Tibial artery (tissue), 4 donors: Measurements from ENCODE around the gene TACC3.
A peak's percentile ranks its signal among the peaks of the same experiment; 100 is the strongest.

Experiments
- DNase-seq, 2 donors: peaks; one replicate each; pipeline ENCODE4 v3.0.0-alpha.2; 2019
- H3K27ac ChIP-seq, 2 donors: fragments of 200-600 bp; sonication (generic) in 1 of 2; 1 replicate in 1 of 2; 2 replicates in 1 of 2; pipeline ENCODE4 v1.5.1; 2018 to 2019; ENCODE audit warnings: mild to moderate bottlenecking in 1 of 2
- H3K27me3 ChIP-seq, 2 donors: fragments of 200-600 bp; sonication (generic) in 1 of 2; one replicate each; pipeline versions ENCODE4 v1.5.1 to v1.6.0; 2016 to 2019
- H3K36me3 ChIP-seq, 3 donors: fragments of 200-600 bp; sonication (generic) in 2 of 3; one replicate each; pipeline ENCODE4 v1.5.1; 2016 to 2019; ENCODE audit warnings: mild to moderate bottlenecking in 2 of 3
- H3K4me1 ChIP-seq, 4 donors: fragments of 200-600 bp; sonication (generic) in 2 of 4; 1 replicate in 3 of 4; 2 replicates in 1 of 4; pipeline ENCODE4 v1.5.1; 2016 to 2019
- H3K4me3 ChIP-seq, 2 donors: fragments of 200-600 bp; sonication (generic) in 1 of 2; 1 replicate in 1 of 2; 2 replicates in 1 of 2; pipeline ENCODE4 v1.5.1; 2018 to 2019; ENCODE audit warnings: mild to moderate bottlenecking in 2 of 2
- H3K9me3 ChIP-seq, 3 donors: fragments of 200-600 bp; sonication (generic) in 1 of 3; one replicate each; pipeline ENCODE4 v1.5.1; 2016 to 2019
- CTCF ChIP-seq, 2 experiments: fragments of 200-600 bp in 1 of 2; fragments of 450-650 bp in 1 of 2; IDR thresholded peaks; one replicate each; pipeline ENCODE4 v1.5.1; 2017 to 2019; ENCODE audit warnings: antibody characterized with exemption in 2 of 2, mild to moderate bottlenecking in 1 of 2, moderate library complexity in 1 of 2
- intact Hi-C: fragments of 100-400 bp; cut with DNase I; formaldehyde crosslinking; loops from one replicate; pipeline ENCODE4 v1.15.0; 2023; ENCODE audit warnings: low total_unique reads

TACC3 gene

GRCh38 chr4:1721003-1721665 lies at the start of gene TACC3, which contains the start of gene TMEM129:
TACC3 (plus strand) TSS chr4:1721521; CDS start chr4:1723422, 1,901 bp downstream.
TMEM129 (minus strand) TSS chr4:1721323; CDS start chr4:1720837, 486 bp downstream.
- peak within 1 kb of the TSS; percentile 66 to 74 for H3K4me3 ChIP-seq
- no peaks in the 10 kb centered on the region for H3K9me3 ChIP-seq
- H3K4me1 ChIP-seq, result peaks cover 0 to 45% (median 27%) of the 10 kb centered on the region in 4 donors
- no peak for TF ChIP-seq CTCF (IDR thresholded peaks at IDR 0.05)
- peaks cover 0 to 23% (median 18%) of the 10 kb centered on the region in 3 donors for H3K36me3 ChIP-seq
- H3K27ac ChIP-seq, result peak within 1 kb of the TSS; percentile 85 to 89
- intact Hi-C loops, result no loop called here
- H3K27me3 ChIP-seq, result no peaks in the 10 kb centered on the region
- DNase-seq, result peak; percentile 89 to 96

DNA sequence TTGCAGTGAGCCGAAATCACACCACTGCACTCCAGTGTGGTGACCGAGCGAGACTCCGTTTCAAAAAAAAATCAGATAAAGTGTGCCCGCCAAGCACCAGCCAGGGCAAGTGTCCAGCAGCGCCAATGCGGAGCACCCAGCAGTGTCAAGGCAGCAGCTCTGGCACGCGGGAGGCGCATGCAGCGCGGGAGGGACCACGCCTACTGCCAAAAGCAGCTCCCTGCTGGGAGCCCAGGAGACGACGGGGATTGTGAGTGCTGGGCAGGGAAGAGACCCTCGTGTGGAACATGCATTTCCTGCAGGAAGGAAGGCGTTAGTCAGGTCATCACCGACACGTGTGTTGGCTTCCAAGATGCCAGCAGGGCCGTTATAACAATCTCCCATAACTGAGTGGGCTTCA lies 47.6 kb upstream of the TACC3 start:
- Histone ChIP-seq H3K4me1 (no peaks in the 10 kb centered on the region), H3K36me3 (no peaks in the 10 kb centered on the region), H3K9me3 (no peaks in the 10 kb centered on the region), H3K27ac (no peak overlapping the region), H3K4me3 (no peak overlapping the region), H3K27me3 (no peaks in the 10 kb centered on the region)
- no peak for DNase-seq
- no peak for TF ChIP-seq CTCF (IDR thresholded peaks at IDR 0.05)
- intact Hi-C loops, result no loop called here

GRCh38 chr4:1674682-1675081 lies 46.6 kb upstream of the TACC3 start:
- H3K36me3 ChIP-seq, result no peaks in the 10 kb centered on the region
- no peak for DNase-seq
- H3K9me3 ChIP-seq, result no peaks in the 10 kb centered on the region
- no peaks in the 10 kb centered on the region for H3K27me3 ChIP-seq
- H3K27ac ChIP-seq, result no peak overlapping the region
- H3K4me1 ChIP-seq, result no peaks in the 10 kb centered on the region
- TF ChIP-seq CTCF (IDR thresholded peaks at IDR 0.05), result no peak
- H3K4me3 ChIP-seq, result no peak overlapping the region
- intact Hi-C loops, result no loop called here

- no peak for DNase-seq
- no peaks in the 10 kb centered on the region for H3K27me3 ChIP-seq
- intact Hi-C loops, result no loop called here
- H3K9me3 ChIP-seq, result no peaks in the 10 kb centered on the region
- no peak overlapping the region for H3K4me3 ChIP-seq
- no peak overlapping the region for H3K27ac ChIP-seq
- TF ChIP-seq CTCF (IDR thresholded peaks at IDR 0.05), result no peak
- no peaks in the 10 kb centered on the region for H3K36me3 ChIP-seq
- H3K4me1 ChIP-seq, result no peaks in the 10 kb centered on the region
Observed at GRCh38 chr4:1675136-1675801, 46.1 kb upstream of the TACC3 start.

DNA sequence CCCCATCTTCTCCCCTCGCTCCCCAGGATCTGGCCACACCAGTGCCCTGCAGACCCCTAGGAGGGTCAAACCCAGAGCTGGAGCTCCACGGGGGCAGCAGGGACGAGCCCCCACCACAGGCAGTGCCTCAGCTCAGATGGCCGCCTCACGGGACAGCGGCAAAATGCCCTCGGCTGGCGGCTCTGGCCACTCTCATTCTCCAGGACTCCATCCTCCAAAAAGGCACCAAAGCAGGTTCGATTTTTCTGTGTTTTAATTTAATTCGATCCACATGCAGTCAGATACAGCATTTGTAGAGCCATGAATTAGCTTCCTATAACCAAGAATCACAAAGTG lies 45.6 kb upstream of the TACC3 start:
- H3K36me3 ChIP-seq, result no peaks in the 10 kb centered on the region
- no peaks in the 10 kb centered on the region for H3K4me1 ChIP-seq
- H3K9me3 ChIP-seq, result no peaks in the 10 kb centered on the region
- no peak overlapping the region for H3K27ac ChIP-seq
- TF ChIP-seq CTCF (IDR thresholded peaks at IDR 0.05), result no peak
- intact Hi-C loops, result no loop called here
- H3K4me3 ChIP-seq, result no peak overlapping the region
- no peak for DNase-seq
- H3K27me3 ChIP-seq, result no peaks in the 10 kb centered on the region
